Liver (tissue), 9 donors: ENCODE results near the gene CNGA3. TPM values are rescaled to one million over a fixed set of nuclear protein-coding genes. Genes with fewer than 3 reads are reported as not detected.

Source experiments
- DNase-seq: peaks from one replicate; pipeline ENCODE4 v3.0.0-alpha.2; 2017; ENCODE audit warnings: low spot score
- H3K27ac ChIP-seq, 2 donors: one replicate each; pipeline ENCODE4 v1.7.0; 2013; ENCODE audit warnings: inconsistent platforms in 2 of 2, low read length in 2 of 2, control low read depth in 1 of 2, low read depth in 1 of 2, mild to moderate bottlenecking in 1 of 2
- H3K27me3 ChIP-seq, 4 donors: one replicate each; pipeline versions ENCODE4 v1.6.1 to v1.7.0; 2013; ENCODE audit warnings: low read length in 3 of 4, inconsistent platforms in 1 of 4, mild to moderate bottlenecking in 1 of 4, moderate library complexity in 1 of 4; ENCODE audit not compliant: control insufficient read depth in 4 of 4, insufficient read depth in 4 of 4
- H3K36me3 ChIP-seq, 4 donors: one replicate each; pipeline versions ENCODE4 v1.6.1 to v1.7.0; 2013; ENCODE audit warnings: low read length in 3 of 4, mild to moderate bottlenecking in 3 of 4, low read depth in 1 of 4, moderate library complexity in 1 of 4; ENCODE audit not compliant: control insufficient read depth in 4 of 4, insufficient read depth in 3 of 4
- H3K4me1 ChIP-seq, 4 donors: one replicate each; pipeline versions ENCODE4 v1.6.1 to v1.7.0; 2013; ENCODE audit warnings: low read length in 3 of 4, mild to moderate bottlenecking in 3 of 4, moderate library complexity in 1 of 4; ENCODE audit not compliant: control insufficient read depth in 4 of 4, insufficient read depth in 4 of 4
- H3K4me3 ChIP-seq, 3 donors: one replicate each; pipeline versions ENCODE4 v1.6.1 to v1.7.0; 2013; ENCODE audit warnings: low read length in 3 of 3, control low read depth in 1 of 3, low read depth in 1 of 3, mild to moderate bottlenecking in 1 of 3
- H3K9ac ChIP-seq, 2 donors: one replicate each; pipeline ENCODE4 v1.7.0; 2013; ENCODE audit warnings: low read length in 2 of 2, mild to moderate bottlenecking in 2 of 2, moderate library complexity in 2 of 2, control low read depth in 1 of 2, low read depth in 1 of 2
- H3K9me3 ChIP-seq, 4 donors: one replicate each; pipeline versions ENCODE4 v1.6.1 to v1.7.0; 2013; ENCODE audit warnings: low read length in 3 of 4; ENCODE audit not compliant: control insufficient read depth in 4 of 4
- ATF3 ChIP-seq: IDR thresholded peaks from 2 replicates; pipeline ENCODE4 v1.6.1; 2016; ENCODE audit warnings: antibody characterized with exemption
- CTCF ChIP-seq: fragments of 150-350 bp; IDR thresholded peaks from 2 replicates; pipeline ENCODE4 v1.5.1; 2017; ENCODE audit warnings: improper control_type of control experiment, low read depth, low read length; ENCODE audit not compliant: missing input control
- FOXA1 ChIP-seq: IDR thresholded peaks from 2 replicates; pipeline ENCODE4 v1.6.1; 2016; ENCODE audit warnings: antibody characterized with exemption
- FOXA2 ChIP-seq: IDR thresholded peaks from 2 replicates; pipeline ENCODE4 v1.6.1; 2016; ENCODE audit warnings: antibody characterized with exemption
- GABPA ChIP-seq, 2 donors: IDR thresholded peaks in 1 of 2; conservative IDR thresholded peaks in 1 of 2; 2 replicates each; pipeline ENCODE4 v1.6.1; 2016; ENCODE audit warnings: antibody characterized with exemption in 2 of 2, mild to moderate bottlenecking in 1 of 2, moderate library complexity in 1 of 2
- HNF4G ChIP-seq: IDR thresholded peaks from 2 replicates; pipeline ENCODE4 v1.6.1; 2016; ENCODE audit warnings: antibody characterized with exemption
- JUND ChIP-seq, 2 donors: IDR thresholded peaks; 2 replicates each; pipeline ENCODE4 v1.6.1; 2016; ENCODE audit warnings: antibody characterized with exemption in 2 of 2
- MAX ChIP-seq: IDR thresholded peaks from 2 replicates; pipeline ENCODE4 v1.6.1; 2016; ENCODE audit warnings: antibody characterized with exemption
- RAD21 ChIP-seq, 2 donors: IDR thresholded peaks; 2 replicates each; pipeline ENCODE4 v1.6.1; 2016; ENCODE audit warnings: antibody characterized with exemption in 2 of 2, mild to moderate bottlenecking in 2 of 2
- RXRA ChIP-seq, 2 donors: IDR thresholded peaks; 2 replicates each; pipeline ENCODE4 v1.6.1; 2017 to 2018; ENCODE audit warnings: antibody characterized with exemption in 2 of 2, mild to moderate bottlenecking in 1 of 2
- TAF1 ChIP-seq: conservative IDR thresholded peaks from 2 replicates; pipeline ENCODE4 v1.6.1; 2016; ENCODE audit warnings: antibody characterized with exemption, mild to moderate bottlenecking
- ZBTB33 ChIP-seq: IDR thresholded peaks from 2 replicates; pipeline ENCODE4 v1.6.1; 2016; ENCODE audit warnings: antibody characterized with exemption
- WGBS: extraction: QIAGEN DNeasy Blood & Tissue Kit; methylation state at CpG from one replicate; pipeline ENCODE4 v1.1.7; 2013; 5-methylcytosine and 5-hydroxymethylcytosine counted together
- polyA plus RNA-seq, 2 donors: library from polyadenylated mRNA; stranded (reverse) in 1 of 2; unstranded in 1 of 2; fragments of 200-250 nt in 1 of 2; fragments of >200 nt in 1 of 2; fragmentation: Nextera tagmentation in 1 of 2; extraction: Ambion mirVana in 1 of 2; gene quantifications; one replicate each; pipeline versions ENCODE4 v1.2.1 to v1.2.3, GENCODE V29; 2013 to 2015
- total RNA-seq, 2 donors: library from RNA; depleted of rRNA; stranded (reverse); fragments of >200 nt; gene quantifications; one replicate each; pipeline ENCODE4 v1.2.3, GENCODE V29; 2014
- TF ChIP-seq, protein P1 (sequence below): IDR thresholded peaks from 2 replicates; pipeline ENCODE4 v1.6.1; 2016; ENCODE audit warnings: antibody characterized with exemption, mild to moderate bottlenecking
- donor health status: healthy.
- donor health status: healthy.
- donor health status: healthy.
- donor health status: healthy.
- donor health status: healthy.

CNGA3 gene
- total and polyA plus RNA-seq, 4 donors, result not detected

DNA sequence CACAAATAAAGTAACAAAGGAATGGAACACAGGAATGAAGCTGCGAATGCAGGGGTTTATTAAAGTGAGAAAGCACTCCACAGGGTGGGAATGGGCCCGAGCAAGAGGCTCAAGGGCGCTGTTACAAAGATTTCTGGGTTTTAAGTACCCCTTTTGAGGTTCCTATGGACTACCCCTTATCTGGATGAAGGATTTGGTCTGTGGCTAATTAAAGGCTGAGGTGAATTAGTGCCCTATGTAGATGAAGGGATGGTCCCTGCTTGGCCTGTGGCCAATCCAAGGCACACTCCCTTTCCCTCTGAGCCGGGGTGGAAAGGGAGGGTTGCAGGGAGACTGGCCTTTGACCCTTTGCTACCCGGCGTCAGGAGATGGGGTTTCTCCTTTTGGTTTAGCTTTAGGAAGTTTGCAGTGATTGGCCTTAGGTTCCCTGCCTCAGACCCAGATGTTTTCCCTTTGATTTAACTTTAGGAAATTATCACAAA is 47.5 kb upstream of the CNGA3 start:
- no peaks in the 10 kb centered on the region for H3K9me3 ChIP-seq
- 71% methylated on average over 6 of the region's 6 CpGs for WGBS
- H3K27me3 ChIP-seq, result no peaks in the 10 kb centered on the region
- no peak for DNase-seq
- H3K27ac ChIP-seq, result no peak overlapping the region
- TF ChIP-seq FOXA1 (no peak), MAX (no peak), CTCF (no peak), TAF1 (no peak), RXRA (IDR thresholded peaks at IDR 0.05) (no peak), ZBTB33 (no peak)
- H3K36me3 ChIP-seq, result no peaks in the 10 kb centered on the region
- H3K4me3 ChIP-seq, result no peak overlapping the region
- no peak overlapping the region for H3K9ac ChIP-seq
- H3K4me1 ChIP-seq, result peaks cover 12 to 28% (median 20%) of the 10 kb centered on the region in 4 donors

DNA sequence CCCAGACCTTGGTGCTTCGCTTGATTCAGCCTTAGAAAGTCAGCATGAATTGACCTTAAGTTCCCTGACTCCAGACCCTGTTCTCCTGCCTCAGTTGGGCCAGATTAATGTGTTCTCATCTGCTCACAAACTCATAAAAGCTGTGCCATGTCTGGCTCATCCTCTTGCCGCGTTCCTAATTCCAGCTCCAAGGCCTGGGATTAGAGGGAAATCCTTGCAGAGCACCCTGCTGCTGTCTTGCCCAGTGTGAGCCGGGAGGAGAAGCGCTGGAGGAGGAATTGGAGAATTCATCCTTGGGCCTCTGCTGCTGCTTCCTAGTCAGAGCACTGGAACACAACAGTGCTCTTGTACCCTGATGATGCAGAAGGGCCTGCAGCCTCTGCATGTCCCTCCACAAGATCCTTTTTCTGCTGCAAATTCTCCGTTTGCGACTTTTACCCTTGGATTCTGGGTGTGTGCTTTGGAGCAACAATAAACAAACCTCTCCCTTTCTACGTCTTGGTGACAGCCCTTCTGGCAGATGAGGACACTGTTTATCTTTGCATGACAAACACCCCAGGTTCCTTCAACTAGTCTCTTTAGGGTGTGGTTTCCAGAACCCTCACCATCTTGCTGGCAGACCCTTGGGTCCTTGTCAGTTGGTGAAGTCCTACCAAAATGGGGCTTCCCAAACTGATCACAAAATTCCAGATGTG is 46.9 kb upstream of the CNGA3 start:
- H3K36me3 ChIP-seq, result no peaks in the 10 kb centered on the region
- H3K27ac ChIP-seq, result no peak overlapping the region
- TF ChIP-seq RAD21 (IDR thresholded peaks at IDR 0.05) (no peak), ATF3 (no peak), RXRA (IDR thresholded peaks at IDR 0.05) (no peak), HNF4G (no peak), CTCF (no peak), FOXA2 (no peak), MAX (no peak), GABPA (IDR thresholded peaks at IDR 0.05 in 1 of 2, conservative IDR thresholded peaks at IDR 0.05 in 1 of 2) (no peak), TAF1 (no peak), JUND (IDR thresholded peaks at IDR 0.05) (no peak)
- TF ChIP-seq, protein P1, sequence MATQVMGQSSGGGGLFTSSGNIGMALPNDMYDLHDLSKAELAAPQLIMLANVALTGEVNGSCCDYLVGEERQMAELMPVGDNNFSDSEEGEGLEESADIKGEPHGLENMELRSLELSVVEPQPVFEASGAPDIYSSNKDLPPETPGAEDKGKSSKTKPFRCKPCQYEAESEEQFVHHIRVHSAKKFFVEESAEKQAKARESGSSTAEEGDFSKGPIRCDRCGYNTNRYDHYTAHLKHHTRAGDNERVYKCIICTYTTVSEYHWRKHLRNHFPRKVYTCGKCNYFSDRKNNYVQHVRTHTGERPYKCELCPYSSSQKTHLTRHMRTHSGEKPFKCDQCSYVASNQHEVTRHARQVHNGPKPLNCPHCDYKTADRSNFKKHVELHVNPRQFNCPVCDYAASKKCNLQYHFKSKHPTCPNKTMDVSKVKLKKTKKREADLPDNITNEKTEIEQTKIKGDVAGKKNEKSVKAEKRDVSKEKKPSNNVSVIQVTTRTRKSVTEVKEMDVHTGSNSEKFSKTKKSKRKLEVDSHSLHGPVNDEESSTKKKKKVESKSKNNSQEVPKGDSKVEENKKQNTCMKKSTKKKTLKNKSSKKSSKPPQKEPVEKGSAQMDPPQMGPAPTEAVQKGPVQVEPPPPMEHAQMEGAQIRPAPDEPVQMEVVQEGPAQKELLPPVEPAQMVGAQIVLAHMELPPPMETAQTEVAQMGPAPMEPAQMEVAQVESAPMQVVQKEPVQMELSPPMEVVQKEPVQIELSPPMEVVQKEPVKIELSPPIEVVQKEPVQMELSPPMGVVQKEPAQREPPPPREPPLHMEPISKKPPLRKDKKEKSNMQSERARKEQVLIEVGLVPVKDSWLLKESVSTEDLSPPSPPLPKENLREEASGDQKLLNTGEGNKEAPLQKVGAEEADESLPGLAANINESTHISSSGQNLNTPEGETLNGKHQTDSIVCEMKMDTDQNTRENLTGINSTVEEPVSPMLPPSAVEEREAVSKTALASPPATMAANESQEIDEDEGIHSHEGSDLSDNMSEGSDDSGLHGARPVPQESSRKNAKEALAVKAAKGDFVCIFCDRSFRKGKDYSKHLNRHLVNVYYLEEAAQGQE, result no peak
- no peak for DNase-seq
- H3K9ac ChIP-seq, result no peak overlapping the region
- no peak overlapping the region for H3K4me3 ChIP-seq
- H3K9me3 ChIP-seq, result no peaks in the 10 kb centered on the region
- no peaks in the 10 kb centered on the region for H3K27me3 ChIP-seq
- H3K4me1 ChIP-seq, result peaks cover 11 to 22% (median 18%) of the 10 kb centered on the region in 4 donors
- 78% methylated on average over 8 of the region's 8 CpGs for WGBS
